T-cell (primary cell): Measurements from ENCODE around the gene RETN. TPM values are rescaled to one million over a fixed set of nuclear protein-coding genes. Genes with fewer than 3 reads are reported as not detected.

ENCODE experiments used
- ATAC-seq, 4 experiments: fragments of 200-7000 bp in 3 of 4; fragments of 150-1000 bp in 1 of 4; cut with Tn5 transposase; replicated peaks in 1 of 4; 1 replicate in 3 of 4; 2 replicates in 1 of 4; pipeline ENCODE4 v1.10.0; 2021; ENCODE audit warnings: moderate library complexity in 3 of 4, mild to moderate bottlenecking in 2 of 4, moderate number of reproducible peaks in 1 of 4
- CTCF ChIA-PET, 2 donors: fragments of 300-600 bp; sonication (Branson Sonifier 250); formaldehyde crosslinking; loops; one replicate each; lab custom pipeline; 2022; ENCODE audit warnings: antibody characterized with exemption in 2 of 2; lab: Charles Lee
- POLR2A ChIA-PET, 2 donors: fragments of 300-600 bp; sonication (Branson Sonifier 250); formaldehyde crosslinking; loops; one replicate each; lab custom pipeline; 2022; ENCODE audit warnings: antibody characterized with exemption in 2 of 2; lab: Charles Lee
- DNase-seq, 35 experiments: peaks; one replicate each; pipeline versions ENCODE4 v3.0.0 to v3.0.0-alpha.2; 2013 to 2023
- H3K27ac ChIP-seq: one replicate; pipeline ENCODE4 v1.5.1; 2013; ENCODE audit warnings: low read length
- H3K27me3 ChIP-seq, 2 experiments: replicated peaks in 1 of 2; 1 replicate in 1 of 2; 2 replicates in 1 of 2; pipeline versions ENCODE4 v1.6.1 to v1.7.0; 2013; ENCODE audit warnings: low read length in 1 of 2, mixed read lengths in 1 of 2; ENCODE audit not compliant: control insufficient read depth in 2 of 2, insufficient read depth in 2 of 2; ENCODE audit errors: extremely low read depth in 1 of 2
- H3K36me3 ChIP-seq, 2 donors: 1 replicate in 1 of 2; 2 replicates in 1 of 2; pipeline versions ENCODE4 v1.6.1 to v1.7.0; 2013; ENCODE audit warnings: low read length in 1 of 2; ENCODE audit not compliant: control insufficient read depth in 2 of 2, insufficient read depth in 1 of 2; ENCODE audit errors: extremely low read depth in 1 of 2
- H3K4me1 ChIP-seq, 2 experiments: 1 replicate in 1 of 2; 2 replicates in 1 of 2; pipeline versions ENCODE4 v1.6.1 to v1.7.0; 2013; ENCODE audit warnings: low read length in 2 of 2, mixed read lengths in 1 of 2; ENCODE audit not compliant: insufficient read depth in 2 of 2, control insufficient read depth in 1 of 2; ENCODE audit errors: extremely low read depth in 1 of 2
- H3K4me3 ChIP-seq, 2 donors: 1 replicate in 1 of 2; 2 replicates in 1 of 2; pipeline versions ENCODE4 v1.5.1 to v1.7.0; 2013; ENCODE audit warnings: mild to moderate bottlenecking in 2 of 2, low read length in 1 of 2, moderate library complexity in 1 of 2; ENCODE audit not compliant: control insufficient read depth in 1 of 2; ENCODE audit errors: extremely low read depth in 1 of 2
- H3K9me3 ChIP-seq: 2 replicates; pipeline ENCODE4 v1.7.0; 2013
- H3K27ac Mint-ChIP-seq, 2 donors: one replicate each; pipeline ENCODE4 v1.8.0; 2020 to 2021; ENCODE audit warnings: mild to moderate bottlenecking in 2 of 2, mixed read lengths in 2 of 2
- H3K27me3 Mint-ChIP-seq, 2 donors: one replicate each; pipeline ENCODE4 v1.8.0; 2021 to 2022; ENCODE audit warnings: mixed read lengths in 2 of 2
- H3K36me3 Mint-ChIP-seq: one replicate; pipeline ENCODE4 v1.8.0; 2021; ENCODE audit warnings: mixed read lengths
- H3K4me1 Mint-ChIP-seq, 3 donors: one replicate each; pipeline ENCODE4 v1.8.0; 2020 to 2022; ENCODE audit warnings: mixed read lengths in 3 of 3, mild to moderate bottlenecking in 1 of 3
- H3K4me3 Mint-ChIP-seq, 3 donors: one replicate each; pipeline ENCODE4 v1.8.0; 2020 to 2022; ENCODE audit warnings: mild to moderate bottlenecking in 3 of 3, mixed read lengths in 3 of 3, moderate library complexity in 3 of 3
- H3K9me3 Mint-ChIP-seq, 3 donors: one replicate each; pipeline ENCODE4 v1.8.0; 2020 to 2022; ENCODE audit warnings: mixed read lengths in 3 of 3
- WGBS: methylation state at CpG from one replicate; pipeline ENCODE4 v1.1.5; 2013; ENCODE audit warnings: missing lambda C conversion rate; ENCODE audit not compliant: insufficient coverage; 5-methylcytosine and 5-hydroxymethylcytosine counted together
- total RNA-seq, 35 experiments: library from RNA in 6 of 35; stranded (reverse) in 6 of 35; fragments of 120-200 nt in 1 of 35; gene quantifications; one replicate each; pipeline versions ENCODE4 v1.2.1 to v1.2.4 and lab custom pipeline; 2013 to 2026

Gene RETN
- total RNA-seq, 5 donors from 2014 or later (not counting 1 experiment from before 2014, with no cell fraction given), result 1.6 TPM; not detected in 4

- peak overlapping the region in 1 of 3 donors; percentile 4 for H3K4me3 Mint-ChIP-seq
- H3K27ac Mint-ChIP-seq, result no peak overlapping the region
- peaks cover 39 to 56% (median 48%) of the 10 kb centered on the region in 3 donors for H3K4me1 Mint-ChIP-seq
- peaks cover 0 to 5% of the 10 kb centered on the region in 2 donors for H3K36me3 ChIP-seq
- no peaks in the 10 kb centered on the region for H3K9me3 ChIP-seq
- ChIA-PET CTCF (interaction anchor here (0.6 to 0.7 kb wide), 3 partner anchors 22 to 160 kb away, joined by 3 to 5 read pairs (median 3); no protein-coding TSS in a partner anchor), POLR2A (no interaction called here)
- WGBS, result 43% methylated on average over 7 of the region's 12 CpGs
- no peaks in the 10 kb centered on the region for H3K9me3 Mint-ChIP-seq
- no peak for ATAC-seq
- H3K36me3 Mint-ChIP-seq, result peaks cover 4% of the 10 kb centered on the region
- no peak overlapping the region for H3K4me3 ChIP-seq
- DNase-seq, result no peak
- H3K4me1 ChIP-seq, result peaks cover 22 to 49% of the 10 kb centered on the region in 2 experiments
- peaks cover 15 to 36% of the 10 kb centered on the region in 2 donors for H3K27me3 Mint-ChIP-seq
- H3K27me3 ChIP-seq, result peaks cover 0 to 41% of the 10 kb centered on the region in 2 experiments
- no peak overlapping the region for H3K27ac ChIP-seq
These were observed 8.9 kb downstream of the RETN start for GRCh38 chr19:7677669-7678311.

- Mint-ChIP-seq H3K4me1 (peaks cover 39 to 59% (median 47%) of the 10 kb centered on the region in 3 donors), H3K36me3 (peaks cover 5% of the 10 kb centered on the region), H3K27me3 (peaks cover 15 to 30% of the 10 kb centered on the region in 2 donors), H3K27ac (peak overlapping the region in 1 of 2 donors; percentile 68), H3K4me3 (peak overlapping the region; percentile 69 to 92 (median 75)), H3K9me3 (no peaks in the 10 kb centered on the region)
- peaks cover 0 to 41% of the 10 kb centered on the region in 2 experiments for H3K27me3 ChIP-seq
- peaks cover 22 to 49% of the 10 kb centered on the region in 2 experiments for H3K4me1 ChIP-seq
- WGBS, result 42% methylated on average over 16 of the region's 30 CpGs
- DNase-seq (peak; percentile 45 to 85 (median 71)), ATAC-seq (peak; percentile 61 to 77 (median 66))
- H3K9me3 ChIP-seq, result no peaks in the 10 kb centered on the region
- no peak overlapping the region for H3K4me3 ChIP-seq
- CTCF ChIA-PET, result interaction anchor here in 1 of 2 donors (0.6 to 0.7 kb wide), 3 partner anchors 27 to 265 kb away, joined by 3 to 4 read pairs (median 3); no protein-coding TSS in a partner anchor
- peaks cover 4 to 16% of the 10 kb centered on the region in 2 donors for H3K36me3 ChIP-seq
- no peak overlapping the region for H3K27ac ChIP-seq
- POLR2A ChIA-PET, result no interaction called here
These were observed 10.3 kb downstream of the RETN start for GRCh38 chr19:7678971-7679751.

DNA sequence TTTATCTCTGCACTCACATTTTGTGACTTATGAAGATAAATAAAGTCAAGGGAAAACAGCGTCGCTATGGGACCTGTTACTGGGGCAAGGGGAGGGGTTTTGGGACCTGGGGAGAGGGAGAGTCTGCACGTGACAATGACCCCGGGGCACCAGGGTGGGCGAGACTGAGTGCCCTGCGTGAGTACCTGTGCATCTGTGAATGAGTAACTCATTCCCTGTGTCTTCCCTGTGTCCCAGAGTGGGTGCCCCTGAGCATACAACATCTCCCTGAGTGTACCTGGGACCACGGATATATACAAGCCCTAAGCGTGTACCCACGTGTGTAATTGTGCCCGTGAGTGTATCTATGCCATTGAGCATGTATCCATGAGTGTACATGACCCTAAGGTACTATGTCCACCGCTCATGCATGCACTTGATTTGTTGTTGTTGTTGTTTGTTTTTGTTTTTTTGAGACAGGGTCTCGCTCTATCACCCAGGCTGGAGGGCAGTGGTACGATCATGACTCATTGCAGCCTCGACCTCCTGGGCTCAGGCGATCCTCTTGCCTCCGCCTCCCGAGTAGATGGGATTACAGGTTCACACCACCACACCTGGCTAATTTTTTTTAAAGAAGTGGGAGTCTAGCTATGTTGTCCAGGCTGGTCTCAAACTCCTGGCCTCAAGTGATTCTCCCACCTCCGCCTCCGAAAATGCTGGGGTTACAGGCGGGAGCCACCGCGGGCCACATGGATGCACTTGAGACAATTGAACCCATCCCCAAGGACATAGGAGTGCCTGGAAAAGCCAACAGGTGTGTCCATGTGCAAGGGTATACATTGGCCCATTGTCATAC lies 11.1 kb downstream of the RETN start:
- peaks cover 35 to 54% (median 40%) of the 10 kb centered on the region in 3 donors for H3K4me1 Mint-ChIP-seq
- DNase-seq, result no peak

DNA sequence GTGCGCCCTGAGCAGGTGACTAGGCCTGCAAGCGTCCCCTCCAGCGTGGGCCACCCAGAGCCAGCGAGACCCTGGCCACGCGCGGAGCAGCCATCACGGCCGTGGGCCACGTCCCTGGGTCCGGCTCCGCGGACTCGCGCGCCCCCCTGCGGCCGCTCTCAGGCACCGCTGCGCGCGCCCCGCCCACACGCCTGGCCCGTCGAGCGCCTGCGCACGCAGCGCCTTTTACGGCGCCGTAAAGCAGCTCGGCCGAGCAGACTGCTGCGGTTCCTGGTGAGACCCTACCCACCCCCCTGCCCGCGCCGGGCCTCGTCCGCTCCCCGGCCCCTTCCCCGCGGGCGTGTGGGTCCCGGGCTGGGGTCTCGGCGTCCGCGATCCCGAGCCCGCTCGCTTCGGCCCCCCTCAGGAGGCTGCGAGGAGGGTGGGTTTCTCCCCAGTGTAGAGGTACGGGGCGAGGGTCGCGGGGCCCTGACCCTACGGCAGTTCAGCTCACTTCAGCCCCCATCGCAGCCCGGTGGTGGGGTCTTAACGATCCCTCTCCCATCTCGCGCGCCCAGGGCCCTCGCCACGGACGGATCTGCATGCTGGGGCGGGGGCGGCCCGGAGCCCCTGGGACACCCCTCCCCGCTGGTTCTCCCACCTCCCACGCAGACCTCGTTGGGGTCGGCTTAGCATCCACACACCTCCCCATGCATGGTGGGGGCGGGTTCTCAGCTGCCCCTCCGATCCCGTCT lies 11.9 kb downstream of the RETN start, which contains the start of gene TRAPPC5:
Gene TRAPPC5 (plus strand): TSS at position 228 of the 734 bp plus-strand sequence. CDS start 1,421 bp downstream, outside the sequence.
- no peaks in the 10 kb centered on the region for H3K9me3 Mint-ChIP-seq
- POLR2A ChIA-PET, result interaction anchor here (0.5 to 0.7 kb wide), 5 partner anchors 12 to 468 kb away, joined by 3 to 5 read pairs (median 4); no protein-coding TSS in a partner anchor
- peaks cover 12% of the 10 kb centered on the region for H3K36me3 Mint-ChIP-seq
- peak; percentile 67 to 94 (median 80) for DNase-seq
- Histone ChIP-seq H3K36me3 (peaks cover 8 to 16% of the 10 kb centered on the region in 2 donors), H3K27me3 (peaks cover 0 to 30% of the 10 kb centered on the region in 2 experiments), H3K4me1 (peaks cover 19 to 49% of the 10 kb centered on the region in 2 experiments), H3K4me3 (peak within 1 kb of the TSS; percentile 86 to 100), H3K9me3 (no peaks in the 10 kb centered on the region), H3K27ac (peak within 1 kb of the TSS; percentile 78)
- WGBS, result under 1% methylated on average over 58 of the region's 79 CpGs
- CTCF ChIA-PET, result interaction anchor here in 1 of 2 donors (0.6 to 1.7 kb wide), 17 partner anchors 12 to 223 kb away, joined by 3 to 24 read pairs (median 3); partner anchors contain the start of genes MAP2K7, PET100, RETN and XAB2
- H3K27me3 Mint-ChIP-seq, result peaks cover 14 to 28% of the 10 kb centered on the region in 2 donors
- H3K4me1 Mint-ChIP-seq, result peaks cover 34 to 55% (median 43%) of the 10 kb centered on the region in 3 donors
- H3K27ac Mint-ChIP-seq, result peak within 1 kb of the TSS; percentile 86 to 89
- ATAC-seq, result peak; percentile 62 to 77 (median 74)
- H3K4me3 Mint-ChIP-seq, result peak within 1 kb of the TSS; percentile 85 to 92 (median 87)

More for the DNA sequence above, 11.1 kb downstream of the RETN start:
- Mint-ChIP-seq H3K27ac (peak overlapping the region; percentile 31 to 34), H3K4me3 (peak overlapping the region; percentile 69 to 92 (median 75)), H3K9me3 (no peaks in the 10 kb centered on the region), H3K36me3 (peaks cover 5% of the 10 kb centered on the region), H3K27me3 (peaks cover 15 to 30% of the 10 kb centered on the region in 2 donors)
- H3K9me3 ChIP-seq, result no peaks in the 10 kb centered on the region
- peaks cover 0 to 38% of the 10 kb centered on the region in 2 experiments for H3K27me3 ChIP-seq
- peaks cover 5 to 16% of the 10 kb centered on the region in 2 donors for H3K36me3 ChIP-seq
- ChIA-PET POLR2A (interaction anchor here (0.5 to 0.6 kb wide), 3 partner anchors 11 to 380 kb away, joined by 3 to 5 read pairs (median 3); no protein-coding TSS in a partner anchor), CTCF (interaction anchor here in 1 of 2 donors (0.8 to 1.7 kb wide), 8 partner anchors 11 to 224 kb away, joined by 3 to 24 read pairs (median 4); partner anchors contain the start of genes MAP2K7 and RETN)
- no peak for ATAC-seq
- H3K27ac ChIP-seq, result no peak overlapping the region
- 50% methylated on average over 13 of the region's 22 CpGs for WGBS
- H3K4me1 ChIP-seq, result peaks cover 19 to 49% of the 10 kb centered on the region in 2 experiments
- H3K4me3 ChIP-seq, result peak overlapping the region; percentile 50 to 100
